Measurements from ENCODE around the gene ULK4. TPM values are rescaled to one million over a fixed set of nuclear protein-coding genes. Genes with fewer than 3 reads are reported as not detected.

The ULK4 gene
- total and polyA plus RNA-seq, 2 of the 8 experiments (the other 6 are each of a cell fraction or from before 2014, with no cell fraction given): 3.0 to 10.8 TPM

GRCh38 chr3:41327718-41328117 lies 634.2 kb downstream of the ULK4 start:
- Histone ChIP-seq H4K8ac (ENCODE audit: extremely low read depth, insufficient read depth, low read length) (no peak overlapping the region), H4K5ac (ENCODE audit: insufficient read length, low read depth, low read length) (no peak overlapping the region), H3K79me2 (ENCODE audit: control insufficient read depth in 1 of 2, insufficient read depth in 2 of 2, low read length in 2 of 2) (no peaks in the 10 kb centered on the region), H3K4ac (replicated peaks; ENCODE audit: insufficient read length, low read depth, low read length) (no peak overlapping the region), H2BK5ac (ENCODE audit: low read depth, low read length) (no peak overlapping the region), H3K4me1 (replicated peaks in 1 of 4; ENCODE audit: control insufficient read depth in 3 of 4, insufficient read depth in 4 of 4, low read length in 3 of 4) (peaks cover 0 to 17% (median 11%) of the 10 kb centered on the region in 4 experiments; a peak in 4 of 7 replicates), H3K23me2 (ENCODE audit: low read depth, low read length) (0 out of 2 replicates have a peak, but pooled peaks cover 3% of the 10 kb centered on the region), H4K20me1 (replicated peaks in 1 of 2; ENCODE audit: control insufficient read depth in 1 of 2, insufficient read depth in 2 of 2, low read length in 2 of 2) (no peaks in the 10 kb centered on the region), H2BK120ac (replicated peaks; ENCODE audit: low read depth, low read length) (no peak overlapping the region), H4K91ac (replicated peaks; ENCODE audit: insufficient read length, low read length) (no peak overlapping the region), H3K14ac (ENCODE audit: insufficient read length) (no peak overlapping the region), H3K56ac (replicated peaks; ENCODE audit: insufficient read length, low read depth, low read length) (no peak overlapping the region), H3K18ac (ENCODE audit: extremely low read depth, low read length) (no peak overlapping the region), H2AFZ (ENCODE audit: low read length) (no peak overlapping the region), H3K27me3 (replicated peaks in 1 of 4; ENCODE audit: control insufficient read depth in 3 of 4, extremely low read depth in 1 of 4, insufficient read depth in 3 of 4, low read length in 3 of 4) (no peaks in the 10 kb centered on the region), H3K27ac (ENCODE audit: low read depth, low read length) (no peak overlapping the region), H3K9ac (replicated peaks in 1 of 4; ENCODE audit: extremely low read depth in 1 of 4, low read depth in 3 of 4, low read length in 3 of 4) (no peak overlapping the region), H2AK5ac (ENCODE audit: low read depth, low read length) (no peak overlapping the region; the same call in 1 of the 2 replicates), H3K36me3 (ENCODE audit: control insufficient read depth in 2 of 4, insufficient read depth in 4 of 4, low read length in 3 of 4) (no peaks in the 10 kb centered on the region), H3K4me2 (ENCODE audit: insufficient read depth in 1 of 2, low read depth in 2 of 2, low read length in 2 of 2) (no peak overlapping the region), H3K23ac (ENCODE audit: insufficient read length) (no peak overlapping the region), H3K9me3 (ENCODE audit: insufficient read depth in 2 of 2, low read depth in 1 of 2, low read length in 1 of 2) (no peaks in the 10 kb centered on the region), H2BK12ac (ENCODE audit: low read depth, low read length) (no peak overlapping the region), H3K79me1 (ENCODE audit: low read depth, low read length) (no peaks in the 10 kb centered on the region), H3K4me3 (ENCODE audit: extremely low read depth in 1 of 4, insufficient read depth in 2 of 4, low read depth in 3 of 4, low read length in 4 of 4) (no peak overlapping the region), H2BK20ac (ENCODE audit: low read length) (no peak overlapping the region), H2BK15ac (ENCODE audit: low read length) (no peak overlapping the region)
- WGBS, 2 experiments (ENCODE audit: extremely low coverage in 1 of 2, insufficient coverage in 1 of 2, insufficient read length in 1 of 2, insufficient replicate concordance in 2 of 2, low coverage in 1 of 2, low lambda C conversion rate in 2 of 2, missing lambda C conversion rate in 1 of 2): 86% methylated on average over 6 of the region's 6 CpGs; no CpG with 5 or more reads in 1 of the 2 experiments
- CTCF ChIA-PET (ENCODE audit: partially characterized antibody): interaction anchor here (1.3 kb wide), 1 partner anchor 10 kb away, joined by 3 read pairs; no protein-coding TSS in a partner anchor
- no peak for FAIRE-seq
- POLR2A ChIA-PET (ENCODE audit: partially characterized antibody): no interaction called here
- TF ChIP-seq, protein P1, sequence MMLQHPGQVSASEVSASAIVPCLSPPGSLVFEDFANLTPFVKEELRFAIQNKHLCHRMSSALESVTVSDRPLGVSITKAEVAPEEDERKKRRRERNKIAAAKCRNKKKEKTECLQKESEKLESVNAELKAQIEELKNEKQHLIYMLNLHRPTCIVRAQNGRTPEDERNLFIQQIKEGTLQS (IDR thresholded peaks at IDR 0.05; ENCODE audit: insufficient read depth, low read depth, low read length): no peak
- no peak for TF ChIP-seq EP300 (IDR thresholded peaks at IDR 0.05; ENCODE audit: borderline replicate concordance in 1 of 2, low read depth in 2 of 2, low read length in 2 of 2)
- TF ChIP-seq SIX5 (IDR thresholded peaks at IDR 0.05; ENCODE audit: low read depth, low read length): no peak
- TF ChIP-seq TCF12 (IDR thresholded peaks at IDR 0.05; ENCODE audit: low read depth, low read length): no peak
- TF ChIP-seq POU5F1 (IDR thresholded peaks at IDR 0.05; ENCODE audit: low read depth, low read length): no peak
- no peak for TF ChIP-seq ZNF274 (IDR thresholded peaks at IDR 0.05; ENCODE audit: borderline replicate concordance, extremely low read depth, low read length)
- TF ChIP-seq CEBPB (IDR thresholded peaks at IDR 0.05; ENCODE audit: low read depth, low read length): no peak
- DNase-seq (ENCODE audit: low read depth in 1 of 2, low spot score in 2 of 2): no peak

Data from H1 (cell line).